Measurements from ENCODE around the gene KLF4. TPM values are rescaled to one million over a fixed set of nuclear protein-coding genes. Genes with fewer than 3 reads are reported as not detected.

The KLF4 gene
- total RNA-seq, 1 donor from 2014 or later, result 143 TPM

GRCh38 chr9:107455425-107456135 is 34.0 kb downstream of the KLF4 start:
- no peaks in the 10 kb centered on the region for H3K4me1 ChIP-seq
- H3K36me3 ChIP-seq, result no peaks in the 10 kb centered on the region
- no peaks in the 10 kb centered on the region for H3K9me3 ChIP-seq
- ATAC-seq (no peak), DNase-seq (no peak)
- H3K27me3 ChIP-seq, result no peaks in the 10 kb centered on the region
- intact Hi-C loops (cut with DNase I), result no loop called here
- no peak overlapping the region for H3K4me3 ChIP-seq
- H3K27ac ChIP-seq, result no peak overlapping the region
- TF ChIP-seq CTCF (IDR thresholded peaks at IDR 0.05), result no peak

DNA sequence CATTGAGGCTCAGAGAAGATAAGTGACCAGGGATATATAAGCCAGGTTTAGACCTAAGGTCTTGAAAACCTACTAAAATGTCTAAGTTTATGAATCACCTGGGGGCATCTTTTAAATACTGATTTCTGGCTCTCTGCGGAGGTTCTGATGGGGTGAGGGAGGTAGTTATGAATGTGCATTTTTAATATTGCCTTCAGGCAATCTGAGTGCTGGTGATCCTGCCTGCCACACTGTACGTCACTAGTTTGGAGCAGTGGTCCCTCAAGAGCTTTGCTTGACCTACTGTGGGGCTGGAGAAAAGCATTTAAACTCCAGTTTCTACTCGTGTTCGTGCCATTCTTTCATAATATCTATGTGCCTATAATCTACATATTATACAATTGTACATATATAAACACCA is 36.1 kb downstream of the KLF4 start:
- DNase-seq (no peak), ATAC-seq (no peak)
- H3K9me3 ChIP-seq, result no peaks in the 10 kb centered on the region
- H3K27me3 ChIP-seq, result no peaks in the 10 kb centered on the region
- intact Hi-C loops (cut with DNase I), result no loop called here
- no peak overlapping the region for H3K4me3 ChIP-seq
- H3K36me3 ChIP-seq, result no peaks in the 10 kb centered on the region
- no peak overlapping the region for H3K27ac ChIP-seq
- no peaks in the 10 kb centered on the region for H3K4me1 ChIP-seq
- no peak for TF ChIP-seq CTCF (IDR thresholded peaks at IDR 0.05)

DNA sequence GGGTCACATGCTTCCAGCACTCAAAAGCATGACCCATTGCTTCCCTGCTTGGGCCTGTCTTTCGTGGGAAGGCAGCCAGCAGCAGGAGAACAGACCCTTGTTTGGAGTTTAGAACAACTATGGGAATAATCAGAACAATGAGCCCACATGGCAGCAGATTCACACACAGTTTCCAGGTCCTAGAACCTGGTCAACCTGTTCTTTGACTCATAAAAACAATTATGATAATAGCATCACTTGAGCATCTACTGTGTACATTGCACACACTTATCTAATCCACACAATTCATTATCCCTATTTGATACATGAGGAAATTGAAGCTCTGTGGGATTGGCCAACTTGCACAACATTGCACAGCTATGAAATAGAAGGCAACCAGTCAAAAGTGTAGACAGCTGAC is 41.7 kb downstream of the KLF4 start:
- ATAC-seq (no peak), DNase-seq (no peak)
- intact Hi-C loops (cut with DNase I), result no loop called here
- H3K4me3 ChIP-seq, result no peak overlapping the region
- no peak for TF ChIP-seq CTCF (IDR thresholded peaks at IDR 0.05)
- H3K36me3 ChIP-seq, result no peaks in the 10 kb centered on the region
- H3K27ac ChIP-seq, result no peak overlapping the region
- no peaks in the 10 kb centered on the region for H3K27me3 ChIP-seq
- H3K9me3 ChIP-seq, result no peaks in the 10 kb centered on the region
- no peaks in the 10 kb centered on the region for H3K4me1 ChIP-seq

DNA sequence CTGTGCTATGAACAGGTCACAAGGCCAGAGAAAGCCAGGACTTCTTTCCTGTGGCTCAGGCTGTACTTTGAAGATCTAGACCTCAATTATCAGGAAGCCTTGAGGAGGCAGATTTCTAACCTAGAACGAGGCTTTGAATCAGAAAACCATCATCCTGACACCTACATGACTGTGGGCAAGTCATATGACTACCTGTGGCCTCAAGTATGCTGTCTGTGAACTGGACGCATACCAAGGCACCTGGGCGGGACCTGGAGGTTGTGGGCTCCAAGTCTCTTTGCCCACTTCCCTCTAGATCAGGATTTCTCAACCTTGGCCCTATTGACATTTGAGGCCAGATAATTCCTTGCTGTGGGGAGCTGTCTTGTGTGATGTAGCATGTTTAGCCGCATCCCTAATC is 42.5 kb downstream of the KLF4 start:
- no peak for TF ChIP-seq CTCF (IDR thresholded peaks at IDR 0.05)

GRCh38 chr9:107446491-107446890 is 43.1 kb downstream of the KLF4 start:
- no peak for ATAC-seq
- intact Hi-C loops (cut with DNase I), result no loop called here
- no peaks in the 10 kb centered on the region for H3K9me3 ChIP-seq

More for the DNA sequence above, 42.5 kb downstream of the KLF4 start:
- no peak overlapping the region for H3K4me3 ChIP-seq
- ATAC-seq, result no peak
- H3K4me1 ChIP-seq, result no peaks in the 10 kb centered on the region
- H3K9me3 ChIP-seq, result no peaks in the 10 kb centered on the region
- no peak for DNase-seq
- no peak overlapping the region for H3K27ac ChIP-seq
- H3K36me3 ChIP-seq, result no peaks in the 10 kb centered on the region
- intact Hi-C loops (cut with DNase I), result no loop called here
- no peaks in the 10 kb centered on the region for H3K27me3 ChIP-seq

More at GRCh38 chr9:107446491-107446890, 43.1 kb downstream of the KLF4 start:
- Histone ChIP-seq H3K36me3 (no peaks in the 10 kb centered on the region), H3K4me1 (no peaks in the 10 kb centered on the region), H3K27ac (no peak overlapping the region), H3K4me3 (no peak overlapping the region), H3K27me3 (no peaks in the 10 kb centered on the region)
- DNase-seq, result no peak
- TF ChIP-seq CTCF (IDR thresholded peaks at IDR 0.05), result no peak
